HG02943 (cell line): Measurements from ENCODE around the gene ZNF345.
A peak's percentile ranks its signal among the peaks of the same experiment; 100 is the strongest.

ENCODE experiments used
- ATAC-seq: cut with Tn5 transposase; IDR thresholded peaks from one replicate; pipeline ENCODE4 v1.9.1; 2021; ENCODE audit warnings: mild to moderate bottlenecking, low read depth, moderate library complexity; ENCODE audit not compliant: unreplicated experiment

Gene ZNF345

DNA sequence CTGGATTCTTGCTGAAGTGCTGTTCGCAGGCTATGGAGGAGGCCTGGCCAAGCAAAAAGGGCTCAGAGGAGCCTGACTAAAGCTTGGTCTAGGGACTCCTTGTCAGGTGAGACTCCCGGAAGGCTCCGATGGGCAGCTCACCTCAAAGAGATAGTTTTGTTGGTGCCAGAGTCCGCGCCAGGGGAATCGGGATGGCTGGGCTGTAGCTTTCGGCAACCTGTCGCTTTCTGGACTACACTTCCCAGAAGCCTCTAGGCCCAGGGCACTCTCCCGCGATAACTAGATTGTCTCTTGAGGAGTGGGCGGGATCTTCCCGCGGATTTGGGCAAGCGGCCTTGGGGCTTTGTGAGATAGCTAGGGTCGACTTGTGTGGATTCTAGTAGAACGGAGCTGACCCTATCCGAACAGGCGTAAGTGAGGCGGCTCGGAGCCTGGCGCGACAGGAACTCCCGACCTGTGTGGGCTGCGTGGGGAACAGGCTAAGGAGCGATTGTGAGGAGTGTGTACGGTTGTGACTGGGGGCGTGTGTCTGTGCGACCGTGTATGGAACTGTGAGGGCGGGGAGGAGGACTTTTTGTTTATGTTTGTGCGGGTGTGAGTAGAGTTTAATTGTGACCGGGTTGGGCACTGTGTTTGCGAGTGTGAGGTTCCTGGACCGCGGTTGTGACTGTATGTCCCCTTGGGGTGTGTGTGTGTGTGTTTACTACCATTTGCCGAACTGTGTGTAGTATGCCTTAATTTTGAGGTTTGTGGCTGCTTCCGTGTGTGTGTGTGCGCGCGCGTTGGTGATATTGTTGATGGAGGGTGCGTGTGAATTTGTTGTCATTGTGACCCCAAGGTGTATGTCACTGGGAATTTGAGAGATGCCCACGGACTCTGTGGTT, at the start of gene ZNF345:
TSS of gene ZNF345 (plus strand) at position 318 of the 884 bp plus-strand sequence. CDS start 25,955 bp downstream, outside the sequence.
- ATAC-seq: peak; percentile 79

DNA sequence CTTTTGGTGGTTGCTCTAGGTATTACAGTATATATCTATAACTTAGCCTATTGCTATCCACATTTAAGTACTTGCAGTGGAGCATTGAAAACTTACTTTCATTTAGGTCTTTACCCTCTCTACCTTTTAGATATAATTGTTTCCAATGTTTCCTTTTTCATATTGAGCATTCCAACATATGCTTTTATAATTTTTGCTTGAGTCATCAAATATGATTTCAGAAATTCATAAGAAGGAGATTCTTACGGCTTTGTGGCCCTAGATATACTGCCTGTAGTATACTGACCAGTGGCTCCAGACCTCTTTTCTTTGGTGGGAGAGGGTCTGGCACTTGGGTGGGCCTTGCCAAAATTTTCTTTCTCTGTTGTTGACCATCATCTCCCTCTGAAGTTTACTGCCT, 45.3 kb upstream of the ZNF345 start:
- ATAC-seq: no peak

DNA sequence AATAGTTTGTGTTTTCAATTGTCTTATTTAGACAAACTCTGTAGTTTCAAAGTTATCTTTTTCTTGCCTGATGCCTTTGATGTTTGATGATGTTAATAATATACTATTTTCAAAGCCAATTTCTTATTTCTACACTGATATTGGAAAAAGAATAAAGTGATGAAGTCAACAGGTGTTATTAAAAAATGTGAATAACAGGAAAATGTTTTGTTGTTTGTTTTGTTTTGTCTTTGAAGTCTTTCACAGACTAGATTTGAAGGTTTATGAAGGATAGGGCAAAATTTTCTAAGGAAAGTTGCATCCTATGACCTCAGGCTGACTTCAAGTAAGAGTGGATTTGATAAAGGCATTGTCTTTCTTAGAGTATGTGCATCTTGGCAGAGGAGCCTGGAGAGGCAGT, 43.6 kb upstream of the ZNF345 start:
- ATAC-seq: no peak

DNA sequence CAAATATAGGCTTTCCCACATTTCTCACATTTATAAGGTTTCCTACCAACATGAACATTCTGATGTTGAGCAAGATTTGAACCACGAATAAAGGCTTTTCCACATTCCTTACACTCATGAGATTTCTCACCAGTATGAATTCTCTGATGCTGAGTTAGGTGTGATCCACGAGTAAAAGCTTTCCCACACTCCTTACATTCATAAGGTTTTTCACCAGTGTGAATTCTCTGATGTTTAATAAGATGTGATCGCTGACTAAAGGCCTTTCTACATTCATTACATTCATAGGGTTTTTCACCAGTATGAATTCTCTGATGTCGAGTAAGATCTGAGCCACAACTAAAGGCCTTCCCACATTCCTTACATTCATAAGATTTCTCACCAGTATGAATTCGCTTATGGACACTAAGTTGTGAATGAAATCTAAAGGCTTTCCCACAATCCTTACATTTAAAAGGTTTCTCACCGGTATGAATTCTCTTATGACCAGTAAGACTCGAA, 31.5 kb upstream of the ZNF345 start:
- ATAC-seq: no peak

DNA sequence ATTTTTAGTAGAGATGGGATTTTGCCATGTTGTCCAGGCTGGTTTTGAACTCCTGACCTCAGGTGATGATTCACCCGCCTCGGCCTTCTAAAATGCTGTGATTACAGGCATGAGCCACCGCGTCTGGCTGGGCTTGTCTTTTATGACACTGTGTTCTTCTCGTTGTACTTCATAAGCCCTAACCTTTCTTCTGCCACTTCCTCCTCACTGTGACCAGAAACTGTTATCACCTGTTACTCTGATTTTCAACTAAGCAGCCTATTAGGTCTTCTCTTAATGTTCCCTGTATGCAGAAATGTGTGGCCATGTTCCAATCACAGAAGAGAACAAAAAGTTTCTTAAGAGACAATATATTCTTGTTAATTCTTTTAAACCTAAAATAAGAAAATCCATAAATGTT, 28.9 kb upstream of the ZNF345 start:
- no peak for ATAC-seq

DNA sequence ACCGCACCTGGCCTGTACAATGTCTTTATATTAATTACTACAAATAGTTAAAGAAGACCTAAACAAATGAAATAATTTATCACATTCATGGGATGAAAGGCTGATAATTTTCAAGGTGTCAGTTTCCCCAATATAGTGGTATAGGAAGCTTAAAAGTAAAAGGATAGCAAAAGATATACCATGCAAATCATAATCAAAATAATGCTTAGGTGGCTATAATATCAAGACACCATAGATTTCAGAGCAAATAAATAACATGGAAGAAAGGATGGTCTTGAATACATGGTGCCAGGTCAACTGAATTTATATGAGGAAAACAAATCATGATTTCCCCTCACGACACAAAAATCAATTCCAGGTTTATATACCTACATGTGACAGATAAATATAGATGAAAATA, 17.2 kb upstream of the ZNF345 start:
- no peak for ATAC-seq

DNA sequence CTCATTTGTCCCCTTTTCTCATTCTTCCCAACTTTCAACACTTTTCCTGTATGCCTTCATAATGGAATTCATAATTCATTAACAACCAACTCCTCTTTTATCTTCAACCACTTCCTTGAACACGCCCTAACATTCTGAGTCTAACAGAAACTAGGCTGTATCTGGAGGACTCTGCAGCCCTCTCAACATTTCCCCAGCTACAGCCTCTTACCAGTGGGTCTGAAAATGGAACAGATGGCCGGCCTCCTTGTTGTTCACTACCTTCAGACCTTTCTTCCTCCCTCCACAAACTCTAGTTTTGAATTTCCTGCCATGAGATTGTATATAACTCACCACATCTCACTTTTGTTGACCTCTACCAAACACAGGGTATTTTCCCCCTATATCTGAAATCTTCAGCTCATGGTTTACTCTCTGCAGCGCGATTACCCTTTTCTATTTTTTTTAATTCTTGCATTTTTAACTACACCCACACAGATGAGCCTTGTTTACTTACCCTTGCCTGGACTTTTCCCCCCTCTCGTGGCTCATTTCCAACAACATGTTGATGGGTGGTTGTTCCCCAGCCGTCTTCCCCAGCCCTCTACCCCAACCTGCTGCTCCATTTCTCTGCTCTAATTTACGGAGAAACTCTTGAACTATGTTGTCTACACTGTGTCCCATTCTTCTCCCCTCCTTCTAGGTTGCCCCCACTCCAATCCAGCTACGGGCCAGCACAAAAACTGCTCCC, 13.3 kb upstream of the ZNF345 start:
- no peak for ATAC-seq

DNA sequence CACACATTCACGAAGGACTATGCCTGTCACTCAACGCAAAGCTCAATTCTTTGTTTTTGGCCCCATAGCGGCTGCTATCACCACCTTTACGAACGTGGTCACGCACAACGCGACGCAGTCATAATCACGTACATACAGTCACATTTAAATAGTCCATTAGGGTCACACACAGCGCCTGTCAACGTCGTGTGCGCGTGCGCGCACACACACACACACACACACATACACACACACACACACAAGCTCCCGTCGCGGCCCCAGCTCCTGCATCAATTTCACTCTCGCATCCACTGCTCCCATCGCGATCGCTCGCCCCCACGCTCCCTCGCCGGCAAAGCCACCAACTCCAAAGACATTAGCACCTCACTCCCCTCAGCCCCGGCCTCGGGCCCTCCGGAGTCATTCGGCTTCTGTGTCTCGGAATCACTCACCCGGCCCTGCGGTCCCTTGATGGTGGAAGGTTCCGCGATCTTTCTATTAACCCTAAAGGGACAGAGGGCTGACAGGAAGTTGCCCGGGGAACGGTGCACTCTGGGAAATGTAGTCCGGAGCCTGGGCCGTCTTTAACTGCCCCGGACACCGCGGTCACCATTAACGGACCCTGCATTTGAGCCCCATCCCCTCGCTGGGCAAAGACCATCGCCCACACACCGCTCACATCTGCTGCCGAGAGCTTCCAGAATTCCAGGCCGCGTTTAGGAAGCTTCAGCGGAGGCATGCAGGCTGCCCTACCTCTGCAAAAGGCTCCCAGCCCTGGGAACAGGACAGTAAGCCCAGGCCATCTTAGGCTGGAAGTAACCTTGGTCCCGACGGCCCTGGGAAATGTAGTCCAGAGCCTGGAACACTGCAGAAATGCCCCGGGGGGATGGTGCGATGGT, 12.5 kb upstream of the ZNF345 start, which contains the start of gene ZNF790:
TSS of gene ZNF790 (minus strand) at position 482 of the 878 bp plus-strand sequence. CDS start 12,768 bp downstream, outside the sequence.
- ATAC-seq: peak; percentile 84

DNA sequence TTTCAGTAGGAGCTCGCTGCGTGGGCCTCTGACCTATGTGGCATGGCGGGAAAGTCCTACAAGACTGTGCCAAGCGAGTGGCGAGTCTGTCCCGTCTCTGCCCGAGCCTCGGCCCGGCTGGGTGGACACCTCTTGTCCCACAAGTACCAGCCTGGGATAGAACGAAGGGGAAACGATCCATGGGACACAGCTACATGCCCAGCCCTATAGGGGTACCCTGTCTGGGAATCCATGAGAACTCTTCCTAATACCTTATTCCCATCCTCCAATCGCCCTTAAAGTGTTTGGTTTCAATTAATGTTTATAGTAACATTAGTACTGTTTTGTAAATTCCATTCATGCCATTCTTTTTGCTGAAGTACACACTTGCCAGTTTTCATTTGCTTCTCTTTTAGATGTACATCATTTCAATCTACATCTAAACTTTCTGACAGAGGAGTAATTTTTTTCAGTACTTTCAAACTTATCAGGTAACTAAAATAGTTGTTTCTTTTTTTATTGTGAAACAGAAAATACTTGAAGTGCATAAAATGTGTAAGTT, 11.8 kb upstream of the ZNF345 start:
- ATAC-seq: no peak

DNA sequence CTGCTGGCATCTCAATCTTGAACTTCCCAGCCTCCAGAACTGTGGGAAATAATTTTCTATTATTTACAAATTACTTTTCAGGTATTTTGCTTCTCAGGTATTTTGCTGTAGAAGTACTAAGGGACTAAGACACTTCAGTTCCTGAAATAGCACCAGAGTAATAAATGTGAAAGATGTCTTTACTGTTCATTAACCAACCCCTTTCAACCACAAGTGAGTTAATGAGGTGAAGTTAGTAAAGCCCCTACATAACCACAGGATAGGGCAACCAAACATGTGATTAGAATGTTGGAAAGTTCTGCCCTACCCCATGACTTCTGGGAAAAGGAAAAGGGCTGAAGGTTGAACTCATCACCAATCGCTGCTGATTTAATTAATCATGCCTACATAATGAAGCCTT, 2.7 kb upstream of the ZNF345 start:
- ATAC-seq: no peak

DNA sequence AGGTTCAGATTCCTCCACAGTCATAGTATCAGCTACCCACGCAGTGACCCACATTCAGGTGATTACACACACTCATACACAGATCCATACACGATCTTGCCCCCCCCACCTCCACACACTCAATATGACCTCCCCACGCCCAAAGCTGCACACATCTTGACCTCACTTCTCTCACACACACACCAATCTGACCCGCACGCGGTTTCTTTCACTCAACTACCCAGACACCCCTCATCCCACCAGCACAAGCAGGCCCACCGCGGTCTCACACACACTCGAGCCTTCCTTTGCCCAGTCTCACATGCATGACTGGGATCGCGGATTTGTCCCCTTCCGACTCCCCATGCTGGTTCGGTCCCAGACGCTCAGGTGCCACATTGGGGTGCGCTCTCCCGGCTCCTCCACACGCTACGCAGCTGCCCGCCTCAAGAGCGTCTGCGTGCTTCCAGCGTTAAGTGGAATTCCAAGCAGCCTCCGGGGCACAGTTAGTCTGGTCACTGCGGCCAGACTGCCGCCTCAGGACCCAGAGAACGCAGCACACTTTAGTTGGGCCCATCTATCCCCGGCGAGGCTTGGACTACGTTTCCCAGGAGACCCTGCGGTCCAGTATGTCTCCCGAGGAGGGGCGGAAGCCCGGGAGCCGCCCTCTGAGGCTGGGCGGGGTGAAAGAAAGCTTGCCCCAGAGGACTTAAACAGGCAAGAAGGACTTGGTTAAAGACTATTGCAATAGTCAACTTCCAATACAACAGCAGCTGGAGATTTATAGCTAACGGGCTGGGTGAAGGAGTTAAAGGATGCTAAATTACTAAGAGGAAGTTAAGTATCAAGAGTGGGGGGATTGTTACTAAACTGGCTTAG, 746 bp upstream of the ZNF345 start:
- peak; percentile 84 for ATAC-seq

DNA sequence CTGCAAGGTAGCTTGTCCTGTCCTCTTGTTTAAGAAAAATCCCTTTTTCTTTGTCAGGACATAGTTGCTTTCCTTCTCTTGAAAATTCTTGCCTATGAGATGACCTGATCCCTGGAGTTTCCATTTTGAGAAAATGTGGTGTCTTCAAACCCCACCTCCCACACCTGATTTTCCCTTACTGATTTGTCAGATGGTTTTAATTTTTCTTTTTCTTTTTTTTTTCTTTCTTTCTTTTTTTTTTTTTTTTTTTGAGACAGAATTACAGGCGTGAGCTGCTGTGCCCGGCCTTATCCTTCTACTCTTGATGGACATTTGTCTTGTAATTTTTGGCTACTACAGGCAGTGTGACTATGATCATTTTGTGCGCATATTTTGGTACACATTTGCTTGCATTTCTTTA, 1.2 kb downstream of the ZNF345 start:
- ATAC-seq: no peak

DNA sequence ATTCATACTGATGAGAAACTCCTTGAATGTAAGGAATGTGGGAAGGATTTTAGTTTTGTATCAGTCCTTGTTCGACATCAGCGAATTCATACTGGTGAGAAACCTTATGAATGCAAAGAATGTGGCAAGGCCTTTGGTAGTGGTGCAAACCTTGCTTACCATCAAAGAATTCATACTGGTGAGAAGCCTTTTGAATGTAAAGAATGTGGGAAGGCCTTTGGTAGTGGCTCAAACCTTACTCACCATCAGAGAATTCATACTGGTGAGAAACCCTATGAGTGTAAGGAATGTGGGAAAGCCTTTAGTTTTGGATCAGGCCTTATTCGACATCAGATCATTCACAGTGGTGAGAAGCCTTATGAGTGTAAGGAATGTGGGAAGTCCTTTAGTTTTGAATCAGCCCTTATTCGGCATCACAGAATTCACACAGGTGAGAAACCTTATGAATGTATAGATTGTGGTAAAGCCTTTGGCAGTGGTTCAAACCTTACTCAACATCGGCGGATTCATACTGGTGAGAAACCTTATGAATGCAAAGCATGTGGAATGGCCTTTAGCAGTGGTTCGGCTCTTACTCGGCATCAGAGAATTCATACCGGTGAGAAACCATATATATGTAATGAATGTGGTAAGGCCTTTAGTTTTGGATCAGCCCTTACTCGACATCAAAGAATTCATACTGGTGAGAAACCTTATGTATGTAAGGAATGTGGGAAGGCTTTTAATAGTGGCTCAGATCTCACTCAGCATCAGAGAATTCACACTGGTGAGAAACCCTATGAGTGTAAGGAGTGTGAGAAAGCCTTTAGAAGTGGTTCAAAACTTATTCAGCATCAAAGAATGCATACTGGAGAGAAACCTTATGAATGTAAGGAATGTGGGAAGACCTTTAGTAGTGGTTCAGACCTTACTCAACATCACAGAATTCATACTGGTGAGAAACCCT, 26.6 kb downstream of the ZNF345 start:
- ATAC-seq: no peak

DNA sequence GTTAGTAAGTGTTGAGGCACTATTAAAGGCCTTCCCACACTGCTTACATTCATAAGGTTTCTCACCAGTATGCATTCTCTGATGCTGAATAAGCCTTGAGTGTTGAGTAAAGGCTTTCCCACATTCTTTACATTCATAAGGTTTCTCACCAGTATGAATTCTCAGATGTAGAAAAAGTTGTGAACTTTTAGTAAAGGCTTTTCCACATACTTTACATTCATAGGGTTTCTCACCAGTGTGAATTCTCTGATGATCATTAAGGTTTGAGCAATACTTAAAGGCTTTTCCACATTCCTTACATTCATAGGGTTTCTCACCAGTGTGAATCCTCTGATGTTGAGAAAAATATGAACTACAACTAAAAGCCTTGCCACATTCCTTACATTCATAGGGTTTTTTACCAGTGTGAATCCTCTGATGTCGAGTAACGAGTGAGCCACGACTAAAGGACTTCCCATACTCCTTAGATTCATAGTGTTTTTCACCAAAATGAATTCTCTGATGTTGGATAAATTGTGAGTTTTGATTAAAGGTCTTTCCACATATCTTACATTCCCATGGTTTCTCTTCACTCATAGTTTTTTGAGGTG, 41.2 kb downstream of the ZNF345 start:
- ATAC-seq: no peak

DNA sequence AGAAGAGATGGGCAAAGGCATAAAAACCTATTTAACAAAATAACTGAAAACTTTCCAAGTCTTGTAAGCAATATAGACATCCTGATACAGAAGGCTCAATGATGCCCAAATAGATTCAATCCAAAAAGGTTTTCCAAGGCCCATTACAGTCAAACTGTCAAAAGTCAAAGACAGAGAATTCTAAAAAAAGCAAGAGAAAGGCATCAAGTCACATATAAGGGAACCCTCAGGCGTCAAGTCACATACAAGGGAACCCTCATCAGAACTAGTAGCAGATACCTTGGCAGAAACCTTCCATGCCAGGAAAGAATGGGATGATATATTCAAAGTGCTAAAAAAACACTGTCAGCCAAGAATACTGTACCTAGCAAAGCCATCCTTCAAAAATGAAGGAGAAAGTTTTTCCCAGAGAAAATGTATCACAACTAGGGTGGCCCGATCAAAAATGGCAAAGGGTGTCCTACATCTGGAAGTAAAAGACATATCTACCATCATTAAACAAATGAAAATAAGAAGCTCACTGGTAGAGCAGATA, 44.2 kb downstream of the ZNF345 start:
- no peak for ATAC-seq

DNA sequence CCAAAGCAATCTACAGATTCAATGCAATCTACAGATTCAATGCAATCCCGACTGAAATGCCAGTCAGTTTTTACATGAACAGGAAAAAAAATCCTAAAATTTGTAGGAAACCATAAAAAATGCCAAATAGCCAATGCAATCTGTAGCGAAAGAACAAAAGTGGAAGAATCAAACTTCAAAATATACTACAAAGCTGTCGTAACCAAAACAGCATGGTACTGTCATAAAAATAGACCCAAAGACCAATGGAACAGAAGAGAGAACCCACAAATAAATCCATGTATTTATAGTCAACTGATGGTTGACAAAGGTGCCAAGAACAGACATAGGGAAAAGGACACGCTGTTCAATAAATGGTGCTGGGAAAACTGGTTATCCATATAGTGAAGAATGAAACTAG, 47.7 kb downstream of the ZNF345 start:
- ATAC-seq: no peak

DNA sequence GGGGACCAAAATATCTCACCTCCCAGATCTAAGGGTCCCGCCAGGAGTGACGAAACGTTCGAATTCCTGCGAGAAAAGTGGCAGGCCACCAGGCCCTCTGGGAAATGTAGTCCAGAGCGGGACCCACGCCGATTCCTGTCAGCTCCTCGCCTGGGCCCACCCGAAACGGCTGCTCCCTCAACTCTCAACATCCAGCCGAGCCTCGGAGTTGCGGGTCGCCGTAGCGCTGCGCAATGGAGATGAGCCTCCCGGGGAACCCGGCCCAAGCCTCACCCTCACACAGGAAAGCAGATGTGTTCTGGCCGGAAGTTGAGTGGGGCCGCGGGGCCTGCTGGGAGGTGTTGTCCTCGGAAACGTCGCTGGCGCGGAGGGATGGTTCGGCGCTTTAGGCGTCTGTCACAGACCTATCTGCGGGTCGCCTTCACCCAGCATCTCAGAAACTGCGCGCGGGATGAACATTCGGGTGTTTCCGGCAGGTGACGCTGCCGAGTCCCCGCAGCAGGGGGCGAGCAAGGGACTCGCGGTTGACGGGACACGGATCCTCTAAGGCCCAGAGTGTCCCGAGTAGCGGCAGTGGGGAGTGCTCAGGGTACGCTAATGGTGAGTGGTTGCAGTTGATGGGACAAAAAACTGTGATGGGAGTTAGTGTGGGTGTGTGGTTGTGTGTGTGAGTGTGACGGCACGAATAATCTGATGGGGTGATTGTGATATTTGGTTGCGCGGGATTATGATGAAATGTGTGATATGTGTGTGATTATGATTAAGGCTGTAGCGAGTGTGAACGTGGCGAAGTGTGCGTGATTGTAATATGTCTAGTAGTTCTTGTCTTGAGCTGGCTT, 65.5 kb downstream of the ZNF345 start, which contains the start of the genes ZNF568 and ZNF829:
TSS of gene ZNF568 (plus strand) at position 341 of the 839 bp plus-strand sequence. CDS start 6,439 bp downstream, outside the sequence.
TSS of gene ZNF829 (minus strand) at position 300 of the 839 bp plus-strand sequence. CDS start 1,124 bp downstream, outside the sequence.
- ATAC-seq: peak; percentile 95
